Mucosa of stomach (tissue), 1 donor: ENCODE data around the gene USP30.

Source experiments
- H3K27me3 ChIP-seq: one replicate; pipeline ENCODE4 v1.7.0; 2013; ENCODE audit warnings: mild to moderate bottlenecking, low read length; ENCODE audit not compliant: control insufficient read depth, insufficient read depth
- H3K36me3 ChIP-seq: one replicate; pipeline ENCODE4 v1.7.0; 2013; ENCODE audit warnings: low read length; ENCODE audit not compliant: control insufficient read depth, insufficient read depth
- H3K4me1 ChIP-seq: one replicate; pipeline ENCODE4 v1.7.0; 2013; ENCODE audit warnings: mild to moderate bottlenecking, low read length; ENCODE audit not compliant: control insufficient read depth, insufficient read depth
- H3K4me3 ChIP-seq: one replicate; pipeline ENCODE4 v1.7.0; 2013; ENCODE audit warnings: low read length
- H3K9ac ChIP-seq: one replicate; pipeline ENCODE4 v1.7.0; 2013; ENCODE audit warnings: mild to moderate bottlenecking, low read length, moderate library complexity
- H3K9me3 ChIP-seq: one replicate; pipeline ENCODE4 v1.7.0; 2013; ENCODE audit warnings: mild to moderate bottlenecking, low read length, moderate library complexity; ENCODE audit not compliant: control insufficient read depth
- donor health status: Pancreatic carcinoma.

Gene USP30

GRCh38 chr12:109121346-109121880 is 69.0 kb downstream of the USP30 start:
- Histone ChIP-seq H3K27me3 (no peaks in the 10 kb centered on the region), H3K9me3 (no peaks in the 10 kb centered on the region), H3K4me3 (no peak overlapping the region), H3K36me3 (no peaks in the 10 kb centered on the region), H3K4me1 (peaks cover 38% of the 10 kb centered on the region), H3K9ac (no peak overlapping the region)

GRCh38 chr12:109124878-109125648 is 72.7 kb downstream of the USP30 start:
- H3K27me3 ChIP-seq = no peaks in the 10 kb centered on the region
- H3K9ac ChIP-seq = no peak overlapping the region
- H3K4me1 ChIP-seq = peaks cover 7% of the 10 kb centered on the region
- no peaks in the 10 kb centered on the region for H3K36me3 ChIP-seq
- H3K9me3 ChIP-seq = no peaks in the 10 kb centered on the region
- no peak overlapping the region for H3K4me3 ChIP-seq

GRCh38 chr12:109125791-109126190 is 73.4 kb downstream of the USP30 start:
- Histone ChIP-seq H3K4me1 (no peaks in the 10 kb centered on the region), H3K9ac (no peak overlapping the region), H3K9me3 (no peaks in the 10 kb centered on the region), H3K36me3 (no peaks in the 10 kb centered on the region), H3K27me3 (no peaks in the 10 kb centered on the region), H3K4me3 (no peak overlapping the region)

GRCh38 chr12:109126784-109127183 is 74.4 kb downstream of the USP30 start:
- Histone ChIP-seq H3K27me3 (no peaks in the 10 kb centered on the region), H3K4me1 (no peaks in the 10 kb centered on the region), H3K9ac (no peak overlapping the region), H3K36me3 (no peaks in the 10 kb centered on the region), H3K9me3 (no peaks in the 10 kb centered on the region), H3K4me3 (no peak overlapping the region)

- H3K27me3 ChIP-seq = no peaks in the 10 kb centered on the region
- no peaks in the 10 kb centered on the region for H3K4me1 ChIP-seq
- H3K9ac ChIP-seq = no peak overlapping the region
- H3K4me3 ChIP-seq = no peak overlapping the region
- H3K36me3 ChIP-seq = no peaks in the 10 kb centered on the region
- H3K9me3 ChIP-seq = no peaks in the 10 kb centered on the region
These were observed 75.3 kb downstream of the USP30 start for GRCh38 chr12:109127533-109128242.

- H3K36me3 ChIP-seq = no peaks in the 10 kb centered on the region
- no peaks in the 10 kb centered on the region for H3K27me3 ChIP-seq
- no peaks in the 10 kb centered on the region for H3K4me1 ChIP-seq
- H3K9ac ChIP-seq = no peak overlapping the region
- no peak overlapping the region for H3K4me3 ChIP-seq
- H3K9me3 ChIP-seq = no peaks in the 10 kb centered on the region
These were observed 78.1 kb downstream of the USP30 start for GRCh38 chr12:109130297-109131153.

GRCh38 chr12:109131154-109132050 is 79.0 kb downstream of the USP30 start:
- H3K9ac ChIP-seq = no peak overlapping the region
- no peaks in the 10 kb centered on the region for H3K9me3 ChIP-seq
- no peaks in the 10 kb centered on the region for H3K4me1 ChIP-seq
- H3K36me3 ChIP-seq = no peaks in the 10 kb centered on the region
- H3K27me3 ChIP-seq = no peaks in the 10 kb centered on the region
- H3K4me3 ChIP-seq = no peak overlapping the region

- no peaks in the 10 kb centered on the region for H3K9me3 ChIP-seq
- no peak overlapping the region for H3K9ac ChIP-seq
- H3K4me3 ChIP-seq = no peak overlapping the region
- no peaks in the 10 kb centered on the region for H3K36me3 ChIP-seq
- H3K4me1 ChIP-seq = no peaks in the 10 kb centered on the region
- H3K27me3 ChIP-seq = no peaks in the 10 kb centered on the region
These were observed 82.0 kb downstream of the USP30 start for GRCh38 chr12:109134186-109134917.

GRCh38 chr12:109137055-109137454 is 84.7 kb downstream of the USP30 start:
- Histone ChIP-seq H3K27me3 (no peaks in the 10 kb centered on the region), H3K9ac (no peak overlapping the region), H3K9me3 (no peaks in the 10 kb centered on the region), H3K4me1 (no peaks in the 10 kb centered on the region), H3K36me3 (no peaks in the 10 kb centered on the region), H3K4me3 (no peak overlapping the region)
